ENCODE data around the gene VAV2.

Gene VAV2

GRCh38 chr9:133906218-133906617 lies 85.9 kb downstream of the VAV2 start:
- no peak overlapping the region for H3K4me2 ChIP-seq (ENCODE audit: low read depth, low read length, poor library complexity, severe bottlenecking)
- no peaks in the 10 kb centered on the region for H3K27me3 ChIP-seq (ENCODE audit: low read length)
- H3K27ac ChIP-seq (ENCODE audit: low read depth, low read length): no peak overlapping the region
- no peak overlapping the region for H3K9ac ChIP-seq (ENCODE audit: low read length)
- no peaks in the 10 kb centered on the region for H3K9me3 ChIP-seq (ENCODE audit: insufficient read depth, low read length)
- H3K4me3 ChIP-seq (ENCODE audit: insufficient read depth, low read length, poor library complexity, severe bottlenecking): no peak overlapping the region
- peaks cover 85% of the 10 kb centered on the region for H3K79me2 ChIP-seq (ENCODE audit: insufficient read depth, low read length)
- no peak overlapping the region for H2AFZ ChIP-seq (ENCODE audit: low read depth, low read length, severe bottlenecking)
- no peaks in the 10 kb centered on the region for H4K20me1 ChIP-seq (ENCODE audit: low read depth, low read length)
- TF ChIP-seq EZH2phosphoT487 (conservative IDR thresholded peaks at IDR 0.05; ENCODE audit: low read length): no peak
- TF ChIP-seq CTCF (IDR thresholded peaks at IDR 0.05; ENCODE audit: insufficient read depth, low read length, poor library complexity, severe bottlenecking): no peak
- no peaks in the 10 kb centered on the region for H3K9me2 ChIP-seq (replicated peaks; ENCODE audit: insufficient read depth, low read length)
- no peaks in the 10 kb centered on the region for H3K36me3 ChIP-seq (ENCODE audit: low read length)
- 0 out of 2 replicates have a peak, but pooled peaks cover 8% of the 10 kb centered on the region for H3F3A ChIP-seq (ENCODE audit: insufficient read depth)

GRCh38 chr9:133905493-133905892 lies 86.6 kb downstream of the VAV2 start:
- H3K4me2 ChIP-seq (ENCODE audit: low read depth, low read length, poor library complexity, severe bottlenecking): no peak overlapping the region
- H3K36me3 ChIP-seq (ENCODE audit: low read length): no peaks in the 10 kb centered on the region
- H4K20me1 ChIP-seq (ENCODE audit: low read depth, low read length): no peaks in the 10 kb centered on the region
- H3K4me3 ChIP-seq (ENCODE audit: insufficient read depth, low read length, poor library complexity, severe bottlenecking): no peak overlapping the region
- H3F3A ChIP-seq (ENCODE audit: insufficient read depth): 0 out of 2 replicates have a peak, but pooled peaks cover 8% of the 10 kb centered on the region
- no peak overlapping the region for H3K9ac ChIP-seq (ENCODE audit: low read length)
- no peak for TF ChIP-seq CTCF (IDR thresholded peaks at IDR 0.05; ENCODE audit: insufficient read depth, low read length, poor library complexity, severe bottlenecking)
- no peak for TF ChIP-seq EZH2phosphoT487 (conservative IDR thresholded peaks at IDR 0.05; ENCODE audit: low read length)
- no peak overlapping the region for H2AFZ ChIP-seq (ENCODE audit: low read depth, low read length, severe bottlenecking)
- H3K9me3 ChIP-seq (ENCODE audit: insufficient read depth, low read length): no peaks in the 10 kb centered on the region
- no peaks in the 10 kb centered on the region for H3K27me3 ChIP-seq (ENCODE audit: low read length)
- no peak overlapping the region for H3K27ac ChIP-seq (ENCODE audit: low read depth, low read length)
- H3K9me2 ChIP-seq (replicated peaks; ENCODE audit: insufficient read depth, low read length): no peaks in the 10 kb centered on the region
- H3K79me2 ChIP-seq (ENCODE audit: insufficient read depth, low read length): peaks cover 87% of the 10 kb centered on the region

GRCh38 chr9:133904346-133905090 lies 87.6 kb downstream of the VAV2 start:
- Histone ChIP-seq H4K20me1 (ENCODE audit: low read depth, low read length) (no peaks in the 10 kb centered on the region), H2AFZ (ENCODE audit: low read depth, low read length, severe bottlenecking) (no peak overlapping the region), H3K4me3 (ENCODE audit: insufficient read depth, low read length, poor library complexity, severe bottlenecking) (no peak overlapping the region), H3K4me2 (ENCODE audit: low read depth, low read length, poor library complexity, severe bottlenecking) (no peak overlapping the region), H3K79me2 (ENCODE audit: insufficient read depth, low read length) (peaks cover 87% of the 10 kb centered on the region), H3K9me2 (replicated peaks; ENCODE audit: insufficient read depth, low read length) (no peaks in the 10 kb centered on the region), H3K9me3 (ENCODE audit: insufficient read depth, low read length) (no peaks in the 10 kb centered on the region), H3K27me3 (ENCODE audit: low read length) (no peaks in the 10 kb centered on the region), H3K27ac (ENCODE audit: low read depth, low read length) (peak overlapping the region; percentile 75), H3K9ac (ENCODE audit: low read length) (no peak overlapping the region), H3K36me3 (ENCODE audit: low read length) (no peaks in the 10 kb centered on the region), H3F3A (ENCODE audit: insufficient read depth) (0 out of 2 replicates have a peak, but pooled peaks cover 8% of the 10 kb centered on the region)
- TF ChIP-seq CTCF (IDR thresholded peaks at IDR 0.05; ENCODE audit: insufficient read depth, low read length, poor library complexity, severe bottlenecking) (no peak), EZH2phosphoT487 (conservative IDR thresholded peaks at IDR 0.05; ENCODE audit: low read length) (no peak)
